NT2/D1 (cell line): ENCODE results near the gene KRT3.

Experiments
- SUZ12 ChIP-seq: IDR thresholded peaks from 2 replicates; pipeline ENCODE4 v1.6.1; 2011; ENCODE audit not compliant: insufficient read length, insufficient read depth; ENCODE audit errors: extremely low read depth
- ZNF274 ChIP-seq: IDR thresholded peaks from 2 replicates; pipeline ENCODE4 v1.6.1; 2011; ENCODE audit warnings: mild to moderate bottlenecking, low read depth, low read length

DNA sequence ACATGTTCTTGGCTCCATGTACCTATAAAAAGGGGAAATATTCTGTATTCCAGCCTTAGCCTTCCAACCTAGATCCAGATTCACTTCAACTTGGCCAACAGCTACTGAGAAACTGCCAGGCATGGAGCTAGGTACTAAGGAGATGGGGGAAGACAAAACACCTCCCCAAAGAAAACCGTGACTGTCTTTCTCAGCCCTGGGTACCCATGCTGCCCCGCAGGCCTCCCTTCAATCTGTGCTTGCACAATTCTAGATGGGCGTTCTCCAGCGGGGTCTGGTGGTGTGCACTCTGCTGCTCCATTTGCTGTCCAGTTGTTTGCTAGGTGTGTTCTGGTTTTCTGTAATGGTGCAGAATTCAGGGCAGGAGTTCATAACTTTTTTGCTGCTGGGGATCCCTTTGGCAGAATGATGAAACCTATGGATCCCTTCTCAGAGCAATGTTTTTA lies 18.8 kb upstream of the KRT3 start:
- TF ChIP-seq SUZ12 = no peak
- no peak for TF ChIP-seq ZNF274
